Osteocyte (in vitro differentiated cells): ENCODE data around the gene CXCR1. TPM values are rescaled to one million over a fixed set of nuclear protein-coding genes. Genes with fewer than 3 reads are reported as not detected.

Experiments used
- total RNA-seq: library from RNA; stranded (reverse); gene quantifications from 2 replicates; pipeline ENCODE4 v1.2.1, GENCODE V29; 2021

Gene CXCR1
- total RNA-seq, 1 donor from 2014 or later: not detected

Other genes starting within 250 kb of the CXCR1 start
- 80.8 and 82.5 TPM in 2 replicates for gene TNS1, start 164.0 kb downstream of the CXCR1 start, total RNA-seq
- gene RUFY4, start 97.7 kb downstream of the CXCR1 start, total RNA-seq: not detected in 2 replicates
- not detected in 2 replicates for gene CXCR2, start 40.9 kb downstream of the CXCR1 start, total RNA-seq
- gene ARPC2, start 50.2 kb upstream of the CXCR1 start, total RNA-seq: 265 and 284 TPM in 2 replicates
- gene GPBAR1, start 94.1 kb upstream of the CXCR1 start, total RNA-seq: not detected in 2 replicates
- 62.9 and 66.3 TPM in 2 replicates for gene AAMP, start 103.2 kb upstream of the CXCR1 start, total RNA-seq
- gene PNKD, start 103.6 kb upstream of the CXCR1 start, total RNA-seq: 43.0 and 45.0 TPM in 2 replicates
- 86.4 and 97.4 TPM in 2 replicates for gene TMBIM1, start 125.5 kb upstream of the CXCR1 start, total RNA-seq
- gene CATIP, start 189.9 kb upstream of the CXCR1 start, total RNA-seq: not detected in 2 replicates
- 0.16 and 0.21 TPM in 2 replicates for gene SLC11A1, start 215.3 kb upstream of the CXCR1 start, total RNA-seq
- gene CTDSP1, start 232.9 kb upstream of the CXCR1 start, total RNA-seq: 131 and 138 TPM in 2 replicates